ENCODE measurements around the gene HDAC4.

- TF ChIP-seq, protein P1, sequence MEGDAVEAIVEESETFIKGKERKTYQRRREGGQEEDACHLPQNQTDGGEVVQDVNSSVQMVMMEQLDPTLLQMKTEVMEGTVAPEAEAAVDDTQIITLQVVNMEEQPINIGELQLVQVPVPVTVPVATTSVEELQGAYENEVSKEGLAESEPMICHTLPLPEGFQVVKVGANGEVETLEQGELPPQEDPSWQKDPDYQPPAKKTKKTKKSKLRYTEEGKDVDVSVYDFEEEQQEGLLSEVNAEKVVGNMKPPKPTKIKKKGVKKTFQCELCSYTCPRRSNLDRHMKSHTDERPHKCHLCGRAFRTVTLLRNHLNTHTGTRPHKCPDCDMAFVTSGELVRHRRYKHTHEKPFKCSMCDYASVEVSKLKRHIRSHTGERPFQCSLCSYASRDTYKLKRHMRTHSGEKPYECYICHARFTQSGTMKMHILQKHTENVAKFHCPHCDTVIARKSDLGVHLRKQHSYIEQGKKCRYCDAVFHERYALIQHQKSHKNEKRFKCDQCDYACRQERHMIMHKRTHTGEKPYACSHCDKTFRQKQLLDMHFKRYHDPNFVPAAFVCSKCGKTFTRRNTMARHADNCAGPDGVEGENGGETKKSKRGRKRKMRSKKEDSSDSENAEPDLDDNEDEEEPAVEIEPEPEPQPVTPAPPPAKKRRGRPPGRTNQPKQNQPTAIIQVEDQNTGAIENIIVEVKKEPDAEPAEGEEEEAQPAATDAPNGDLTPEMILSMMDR (IDR thresholded peaks at IDR 0.05 in 2 of 3, conservative IDR thresholded peaks at IDR 0.05 in 1 of 3; ENCODE audit: insufficient read depth in 2 of 3, low read depth in 1 of 3, low read length in 3 of 3): no peak
- TF ChIP-seq ZSCAN29 (IDR thresholded peaks at IDR 0.05) (no peak), RCOR1 (IDR thresholded peaks at IDR 0.05; ENCODE audit: borderline replicate concordance in 1 of 2, low read depth in 2 of 2, low read length in 2 of 2) (no peak), TRIM24 (IDR thresholded peaks at IDR 0.05) (no peak), TCF7 (IDR thresholded peaks at IDR 0.05; ENCODE audit: borderline replicate concordance) (no peak), FOXA3 (CRISPR knock-in tag; conservative IDR thresholded peaks at IDR 0.05 in 1 of 2, IDR thresholded peaks at IDR 0.05 in 1 of 2) (no peak), ETV6 (IDR thresholded peaks at IDR 0.05; ENCODE audit: borderline replicate concordance in 1 of 2, low read depth in 2 of 2, low read length in 1 of 2) (no peak), ETV6 (CRISPR knock-in tag; IDR thresholded peaks at IDR 0.05; ENCODE audit: borderline replicate concordance) (no peak)
Measured at GRCh38 chr2:239424337-239425045, 23.7 kb upstream of the HDAC4 start.
